OCI-LY3 (cell line): Measurements from ENCODE around the gene LINGO1.

ENCODE experiments used
- CTCF ChIP-seq: fragments of 200-600, 300-600 bp; sonication (generic); IDR thresholded peaks from 2 replicates; pipeline ENCODE4 v1.5.1; 2014; ENCODE audit warnings: antibody characterized with exemption, low read length, low read depth
- EZH2phosphoT487 ChIP-seq: fragments of 200-600 bp; shearing (Covaris generic); IDR thresholded peaks from 2 replicates; pipeline ENCODE4 v1.6.1; 2018; ENCODE audit warnings: antibody characterized with exemption, mixed run types, low read depth

DNA sequence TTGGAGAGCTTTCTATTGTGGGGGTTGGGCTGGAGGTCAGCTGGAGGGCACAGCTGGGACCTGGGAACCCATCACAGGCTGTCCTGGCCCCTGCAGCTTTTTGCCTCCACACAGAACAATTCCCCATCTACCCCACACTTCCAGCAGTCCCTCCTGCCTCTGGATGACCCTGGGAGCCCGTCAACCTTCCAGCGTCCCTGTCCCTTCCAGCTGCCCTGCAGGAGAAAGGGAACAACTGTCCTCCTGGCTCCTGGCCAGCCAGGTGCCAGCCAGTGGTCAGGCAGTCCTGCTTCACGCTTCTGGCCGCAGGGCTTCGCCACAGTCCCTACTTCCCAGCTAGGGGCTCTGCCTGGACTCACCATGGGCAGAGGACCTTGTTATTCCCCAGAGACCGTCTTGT lies 27.2 kb downstream of the LINGO1 start:
- no peak for TF ChIP-seq CTCF
- TF ChIP-seq EZH2phosphoT487 = no peak
